IPS-20b (cell line): Measurements from ENCODE around the gene SMIM43.

Experiments
- H3K27ac ChIP-seq: one replicate; pipeline ENCODE4 v1.5.1; 2013; ENCODE audit warnings: low read length
- H3K27me3 ChIP-seq: 2 replicates; pipeline ENCODE4 v1.6.1; 2013; ENCODE audit warnings: mild to moderate bottlenecking, low read length, inconsistent platforms; ENCODE audit not compliant: insufficient read depth
- H3K36me3 ChIP-seq: 2 replicates; pipeline ENCODE4 v1.6.1; 2013; ENCODE audit warnings: low read depth, mild to moderate bottlenecking, inconsistent platforms, low read length, moderate library complexity; ENCODE audit not compliant: insufficient read depth
- H3K4me1 ChIP-seq: 2 replicates; pipeline ENCODE4 v1.6.1; 2013; ENCODE audit warnings: mild to moderate bottlenecking, control low read depth, inconsistent platforms, low read length, moderate library complexity; ENCODE audit not compliant: insufficient read depth
- H3K4me3 ChIP-seq: 2 replicates; pipeline ENCODE4 v1.5.1; 2013; ENCODE audit warnings: mild to moderate bottlenecking, low read length, inconsistent platforms
- H3K9ac ChIP-seq: 2 replicates; pipeline ENCODE4 v1.6.1; 2013; ENCODE audit warnings: low read depth, mild to moderate bottlenecking, inconsistent platforms, low read length, moderate library complexity
- H3K9me3 ChIP-seq: 2 replicates; pipeline ENCODE4 v1.6.1; 2013; ENCODE audit warnings: mild to moderate bottlenecking, low read depth, low read length, inconsistent platforms; ENCODE audit not compliant: insufficient read depth

SMIM43 gene

DNA sequence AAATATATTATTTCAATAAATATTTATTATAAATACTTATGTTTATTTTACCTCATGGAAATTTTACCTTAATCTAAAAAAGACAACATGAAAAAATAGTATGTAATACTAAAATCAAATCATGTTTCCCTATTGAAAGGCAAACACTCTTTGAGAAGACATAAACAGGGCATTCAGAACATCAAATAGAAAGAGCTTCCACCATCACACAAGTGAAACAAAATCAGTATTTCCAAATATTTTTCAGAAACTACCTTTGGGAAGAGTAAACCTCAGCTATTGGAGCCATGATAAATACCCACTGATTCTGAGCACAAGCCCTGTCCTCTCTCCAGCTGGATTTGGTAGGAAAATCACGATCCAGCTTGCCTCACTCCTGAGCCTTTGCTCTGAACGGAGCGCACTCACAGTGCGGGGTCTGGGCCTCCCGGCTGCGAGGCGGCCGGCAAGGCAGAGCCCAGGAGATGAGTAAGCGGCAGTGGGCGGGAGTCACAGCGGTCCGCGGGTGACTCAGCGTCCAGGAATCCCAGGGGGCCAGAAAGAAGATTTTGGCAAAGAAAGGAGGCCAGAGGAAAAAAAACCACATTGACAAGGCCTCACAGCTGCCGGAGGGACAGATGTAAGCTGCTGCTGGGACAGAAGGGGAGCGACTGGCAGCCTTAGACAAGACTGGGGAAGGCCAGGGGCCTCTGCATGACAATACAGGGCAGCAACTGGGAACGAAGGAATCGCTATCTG, 53.5 kb downstream of the SMIM43 start:
- H3K4me3 ChIP-seq = peak overlapping the region; percentile 60
- H3K9ac ChIP-seq = peak overlapping the region; percentile 60; the same call in 1 of the 2 replicates
- peaks cover 19% of the 10 kb centered on the region for H3K4me1 ChIP-seq
- no peaks in the 10 kb centered on the region for H3K27me3 ChIP-seq
- H3K36me3 ChIP-seq = no peaks in the 10 kb centered on the region
- peak overlapping the region; percentile 18 for H3K27ac ChIP-seq
- no peaks in the 10 kb centered on the region for H3K9me3 ChIP-seq

- H3K4me1 ChIP-seq = peaks cover 23% of the 10 kb centered on the region
- no peak overlapping the region for H3K4me3 ChIP-seq
- H3K27ac ChIP-seq = no peak overlapping the region
- no peaks in the 10 kb centered on the region for H3K9me3 ChIP-seq
- no peaks in the 10 kb centered on the region for H3K36me3 ChIP-seq
- H3K9ac ChIP-seq = no peak overlapping the region
- no peaks in the 10 kb centered on the region for H3K27me3 ChIP-seq
Measured at GRCh38 chr4:121709766-121710405, 55.1 kb downstream of the SMIM43 start.
